HepG2 (cell line): Measurements from ENCODE around the gene EMILIN1. TPM values are rescaled to one million over a fixed set of nuclear protein-coding genes. Genes with fewer than 3 reads are reported as not detected.

ENCODE experiments used
- BCL6 ChIP-seq: IDR thresholded peaks from 2 replicates; pipeline ENCODE4 v1.6.1; 2016; ENCODE audit warnings: missing genetic modification reagents, missing compliant biosample characterization
- DNMT1 ChIP-seq: sonication (generic); formaldehyde crosslinking; IDR thresholded peaks from 2 replicates; pipeline ENCODE4 v1.5.1; 2020; ENCODE audit warnings: mild to moderate bottlenecking, missing genetic modification reagents
- EEA1 ChIP-seq: sonication (generic); formaldehyde crosslinking; IDR thresholded peaks from 2 replicates; pipeline ENCODE4 v1.5.1; 2020; ENCODE audit warnings: mild to moderate bottlenecking, missing genetic modification reagents, borderline replicate concordance
- SMARCE1 ChIP-seq: fragments of 450-650 bp; IDR thresholded peaks from 2 replicates; pipeline ENCODE4 v1.6.1; 2017; ENCODE audit warnings: borderline replicate concordance
- SPEN ChIP-seq: sonication (generic); formaldehyde crosslinking; IDR thresholded peaks from 2 replicates; pipeline ENCODE4 v1.5.1; 2020; ENCODE audit warnings: low read depth, mild to moderate bottlenecking, missing genetic modification reagents
- SRSF4 ChIP-seq: fragments of 200-400 bp; formaldehyde crosslinking; IDR thresholded peaks from one replicate; pipeline ENCODE4 v1.6.1; 2018; ENCODE audit warnings: mild to moderate bottlenecking, low read depth, low read length, moderate library complexity; ENCODE audit not compliant: poor library complexity, severe bottlenecking
- TAF15 ChIP-seq: fragments of 200-400 bp; formaldehyde crosslinking; IDR thresholded peaks from one replicate; pipeline ENCODE4 v1.6.1; 2018; ENCODE audit warnings: mild to moderate bottlenecking, low read depth, low read length; ENCODE audit not compliant: poor library complexity, severe bottlenecking
- TEAD2 ChIP-seq: sonication (generic); formaldehyde crosslinking; IDR thresholded peaks from 2 replicates; pipeline ENCODE4 v1.9.0; 2021; ENCODE audit warnings: missing genetic modification reagents
- ZNF17 ChIP-seq: sonication (generic); formaldehyde crosslinking; IDR thresholded peaks from 2 replicates; pipeline ENCODE4 v1.5.0; 2020; ENCODE audit warnings: mild to moderate bottlenecking, missing genetic modification reagents
- ZNF652 ChIP-seq: IDR thresholded peaks from 2 replicates; pipeline ENCODE4 v1.6.1; 2016; ENCODE audit warnings: low read depth, borderline replicate concordance
- polyA plus RNA-seq, 8 experiments: library from polyadenylated mRNA; depleted of rRNA in 3 of 8; stranded (reverse) in 7 of 8; unstranded in 1 of 8; fragments of >200 nt; fragmentation: Illumina TruSeq in 4 of 8; extraction: Trizol in 4 of 8; gene quantifications; 2 replicates each; pipeline versions ENCODE4 v1.2.1 to v1.2.3, GENCODE V29; 2011 to 2016; ENCODE audit warnings: low read depth in 4 of 8, missing spikeins in 1 of 8, mixed read lengths in 1 of 8; ENCODE audit not compliant: insufficient read depth in 1 of 8
- total RNA-seq, 5 experiments: library from RNA; depleted of rRNA; stranded (reverse); fragments of >200 nt; fragmentation: Illumina TruSeq; extraction: Trizol; gene quantifications; 2 replicates each; pipeline ENCODE4 v1.2.3, GENCODE V29; 2016; ENCODE audit warnings: low read depth in 1 of 5
- TF ChIP-seq, protein P1 (sequence below): sonication (generic); formaldehyde crosslinking; IDR thresholded peaks from 2 replicates; pipeline ENCODE4 v1.5.1; 2020; ENCODE audit warnings: missing genetic modification reagents, mild to moderate bottlenecking, borderline replicate concordance
- TF ChIP-seq, protein P2 (sequence below): sonication (generic); formaldehyde crosslinking; IDR thresholded peaks from 2 replicates; pipeline ENCODE4 v1.5.0; 2020; ENCODE audit warnings: missing genetic modification reagents, mild to moderate bottlenecking, borderline replicate concordance
- TF ChIP-seq, protein P3 (sequence below): sonication (generic); formaldehyde crosslinking; IDR thresholded peaks from 2 replicates; pipeline ENCODE4 v1.4.0; 2020; ENCODE audit warnings: missing genetic modification reagents
- TF ChIP-seq, protein P4 (sequence below): sonication (generic); formaldehyde crosslinking; conservative IDR thresholded peaks from 2 replicates; pipeline ENCODE4 v1.4.0; 2020; ENCODE audit warnings: missing genetic modification reagents
- TF ChIP-seq, protein P5 (sequence below): sonication (generic); formaldehyde crosslinking; IDR thresholded peaks from 2 replicates; pipeline ENCODE4 v1.4.0; 2020; ENCODE audit warnings: missing genetic modification reagents

Gene EMILIN1
- total and polyA plus RNA-seq, 2 of the 13 experiments (the other 11 are each of a cell fraction or from before 2014, with no cell fraction given), result 8.1 to 9.7 TPM

DNA sequence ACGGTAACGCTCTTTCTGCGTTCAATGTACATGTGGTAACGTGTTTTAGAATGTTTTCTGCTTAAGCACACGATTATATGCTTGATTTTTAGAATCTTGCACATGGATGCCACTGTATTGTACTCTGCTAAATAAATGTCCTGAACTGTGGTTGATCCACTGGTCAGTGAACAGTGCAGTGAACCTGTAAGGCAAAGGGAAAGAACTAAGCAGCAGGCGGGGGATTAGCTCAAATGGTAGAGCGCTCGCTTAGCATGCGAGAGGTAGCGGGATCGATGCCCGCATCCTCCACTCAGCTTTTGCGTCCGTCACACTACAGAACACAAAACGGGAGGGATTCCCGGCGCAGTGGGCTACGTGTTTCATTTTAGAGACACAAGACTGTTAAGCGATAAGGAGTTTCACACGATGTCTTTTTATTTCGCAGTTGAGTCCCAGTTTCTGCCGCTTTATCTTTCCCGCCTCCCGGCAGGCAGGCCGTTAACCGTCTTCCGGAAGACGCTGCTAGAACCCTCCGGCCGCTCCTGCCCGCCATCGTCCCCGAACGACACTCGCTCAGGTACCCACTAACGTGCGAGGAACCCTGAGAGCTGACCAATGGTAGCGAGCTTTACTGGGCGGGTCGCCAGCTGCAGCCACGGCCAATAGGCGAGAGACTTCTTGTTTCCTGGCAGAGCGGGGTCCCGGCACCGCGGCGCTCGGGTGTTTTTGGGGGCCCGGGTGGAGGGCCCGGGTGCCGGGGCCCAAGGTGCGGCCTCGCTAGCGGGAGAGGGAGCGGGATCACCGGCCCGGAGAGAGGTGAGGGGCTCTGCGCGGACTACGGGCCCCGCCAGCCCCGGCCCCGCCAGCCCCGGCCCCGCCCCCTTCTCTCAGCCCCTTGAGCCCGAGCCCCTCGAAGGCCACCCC is 27.2 kb upstream of the EMILIN1 start, which contains the start of gene AGBL5 (continued):
- peak; percentile 83; the same call in 1 of the 2 replicates for TF ChIP-seq ZNF17 (CRISPR knock-in tag)
- 0 out of 2 replicates have a peak, but pooled peaks have one; percentile 35 for TF ChIP-seq ZNF652
- no peak; the same call in 1 of the 2 replicates for TF ChIP-seq EEA1 (CRISPR knock-in tag)
- TF ChIP-seq BCL6 (CRISPR knock-in tag), result peak; percentile 32
- no peak for TF ChIP-seq SRSF4
- TF ChIP-seq, protein P1, sequence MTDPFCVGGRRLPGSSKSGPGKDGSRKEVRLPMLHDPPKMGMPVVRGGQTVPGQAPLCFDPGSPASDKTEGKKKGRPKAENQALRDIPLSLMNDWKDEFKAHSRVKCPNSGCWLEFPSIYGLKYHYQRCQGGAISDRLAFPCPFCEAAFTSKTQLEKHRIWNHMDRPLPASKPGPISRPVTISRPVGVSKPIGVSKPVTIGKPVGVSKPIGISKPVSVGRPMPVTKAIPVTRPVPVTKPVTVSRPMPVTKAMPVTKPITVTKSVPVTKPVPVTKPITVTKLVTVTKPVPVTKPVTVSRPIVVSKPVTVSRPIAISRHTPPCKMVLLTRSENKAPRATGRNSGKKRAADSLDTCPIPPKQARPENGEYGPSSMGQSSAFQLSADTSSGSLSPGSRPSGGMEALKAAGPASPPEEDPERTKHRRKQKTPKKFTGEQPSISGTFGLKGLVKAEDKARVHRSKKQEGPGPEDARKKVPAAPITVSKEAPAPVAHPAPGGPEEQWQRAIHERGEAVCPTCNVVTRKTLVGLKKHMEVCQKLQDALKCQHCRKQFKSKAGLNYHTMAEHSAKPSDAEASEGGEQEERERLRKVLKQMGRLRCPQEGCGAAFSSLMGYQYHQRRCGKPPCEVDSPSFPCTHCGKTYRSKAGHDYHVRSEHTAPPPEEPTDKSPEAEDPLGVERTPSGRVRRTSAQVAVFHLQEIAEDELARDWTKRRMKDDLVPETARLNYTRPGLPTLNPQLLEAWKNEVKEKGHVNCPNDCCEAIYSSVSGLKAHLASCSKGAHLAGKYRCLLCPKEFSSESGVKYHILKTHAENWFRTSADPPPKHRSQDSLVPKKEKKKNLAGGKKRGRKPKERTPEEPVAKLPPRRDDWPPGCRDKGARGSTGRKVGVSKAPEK, result no peak
- TF ChIP-seq, protein P2, sequence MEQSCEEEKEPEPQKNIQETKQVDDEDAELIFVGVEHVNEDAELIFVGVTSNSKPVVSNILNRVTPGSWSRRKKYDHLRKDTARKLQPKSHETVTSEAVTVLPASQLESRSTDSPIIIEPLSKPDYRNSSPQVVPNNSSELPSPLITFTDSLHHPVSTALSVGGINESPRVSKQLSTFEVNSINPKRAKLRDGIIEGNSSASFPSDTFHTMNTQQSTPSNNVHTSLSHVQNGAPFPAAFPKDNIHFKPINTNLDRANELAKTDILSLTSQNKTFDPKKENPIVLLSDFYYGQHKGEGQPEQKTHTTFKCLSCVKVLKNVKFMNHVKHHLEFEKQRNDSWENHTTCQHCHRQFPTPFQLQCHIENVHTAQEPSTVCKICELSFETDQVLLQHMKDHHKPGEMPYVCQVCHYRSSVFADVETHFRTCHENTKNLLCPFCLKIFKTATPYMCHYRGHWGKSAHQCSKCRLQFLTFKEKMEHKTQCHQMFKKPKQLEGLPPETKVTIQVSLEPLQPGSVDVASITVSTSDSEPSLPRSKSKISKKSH (CRISPR knock-in tag), result peak; percentile 99
- TF ChIP-seq, protein P3, sequence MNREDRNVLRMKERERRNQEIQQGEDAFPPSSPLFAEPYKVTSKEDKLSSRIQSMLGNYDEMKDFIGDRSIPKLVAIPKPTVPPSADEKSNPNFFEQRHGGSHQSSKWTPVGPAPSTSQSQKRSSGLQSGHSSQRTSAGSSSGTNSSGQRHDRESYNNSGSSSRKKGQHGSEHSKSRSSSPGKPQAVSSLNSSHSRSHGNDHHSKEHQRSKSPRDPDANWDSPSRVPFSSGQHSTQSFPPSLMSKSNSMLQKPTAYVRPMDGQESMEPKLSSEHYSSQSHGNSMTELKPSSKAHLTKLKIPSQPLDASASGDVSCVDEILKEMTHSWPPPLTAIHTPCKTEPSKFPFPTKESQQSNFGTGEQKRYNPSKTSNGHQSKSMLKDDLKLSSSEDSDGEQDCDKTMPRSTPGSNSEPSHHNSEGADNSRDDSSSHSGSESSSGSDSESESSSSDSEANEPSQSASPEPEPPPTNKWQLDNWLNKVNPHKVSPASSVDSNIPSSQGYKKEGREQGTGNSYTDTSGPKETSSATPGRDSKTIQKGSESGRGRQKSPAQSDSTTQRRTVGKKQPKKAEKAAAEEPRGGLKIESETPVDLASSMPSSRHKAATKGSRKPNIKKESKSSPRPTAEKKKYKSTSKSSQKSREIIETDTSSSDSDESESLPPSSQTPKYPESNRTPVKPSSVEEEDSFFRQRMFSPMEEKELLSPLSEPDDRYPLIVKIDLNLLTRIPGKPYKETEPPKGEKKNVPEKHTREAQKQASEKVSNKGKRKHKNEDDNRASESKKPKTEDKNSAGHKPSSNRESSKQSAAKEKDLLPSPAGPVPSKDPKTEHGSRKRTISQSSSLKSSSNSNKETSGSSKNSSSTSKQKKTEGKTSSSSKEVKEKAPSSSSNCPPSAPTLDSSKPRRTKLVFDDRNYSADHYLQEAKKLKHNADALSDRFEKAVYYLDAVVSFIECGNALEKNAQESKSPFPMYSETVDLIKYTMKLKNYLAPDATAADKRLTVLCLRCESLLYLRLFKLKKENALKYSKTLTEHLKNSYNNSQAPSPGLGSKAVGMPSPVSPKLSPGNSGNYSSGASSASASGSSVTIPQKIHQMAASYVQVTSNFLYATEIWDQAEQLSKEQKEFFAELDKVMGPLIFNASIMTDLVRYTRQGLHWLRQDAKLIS, result peak; percentile 70; the same call in 1 of the 2 replicates
- no peak for TF ChIP-seq TAF15
- 0 out of 2 replicates have a peak, but pooled peaks have one; percentile 23 for TF ChIP-seq TEAD2
- TF ChIP-seq, protein P4, sequence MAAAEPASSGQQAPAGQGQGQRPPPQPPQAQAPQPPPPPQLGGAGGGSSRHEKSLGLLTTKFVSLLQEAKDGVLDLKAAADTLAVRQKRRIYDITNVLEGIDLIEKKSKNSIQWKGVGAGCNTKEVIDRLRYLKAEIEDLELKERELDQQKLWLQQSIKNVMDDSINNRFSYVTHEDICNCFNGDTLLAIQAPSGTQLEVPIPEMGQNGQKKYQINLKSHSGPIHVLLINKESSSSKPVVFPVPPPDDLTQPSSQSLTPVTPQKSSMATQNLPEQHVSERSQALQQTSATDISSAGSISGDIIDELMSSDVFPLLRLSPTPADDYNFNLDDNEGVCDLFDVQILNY (CRISPR knock-in tag), result peak; percentile 52; the same call in 1 of the 2 replicates
- TF ChIP-seq, protein P5, sequence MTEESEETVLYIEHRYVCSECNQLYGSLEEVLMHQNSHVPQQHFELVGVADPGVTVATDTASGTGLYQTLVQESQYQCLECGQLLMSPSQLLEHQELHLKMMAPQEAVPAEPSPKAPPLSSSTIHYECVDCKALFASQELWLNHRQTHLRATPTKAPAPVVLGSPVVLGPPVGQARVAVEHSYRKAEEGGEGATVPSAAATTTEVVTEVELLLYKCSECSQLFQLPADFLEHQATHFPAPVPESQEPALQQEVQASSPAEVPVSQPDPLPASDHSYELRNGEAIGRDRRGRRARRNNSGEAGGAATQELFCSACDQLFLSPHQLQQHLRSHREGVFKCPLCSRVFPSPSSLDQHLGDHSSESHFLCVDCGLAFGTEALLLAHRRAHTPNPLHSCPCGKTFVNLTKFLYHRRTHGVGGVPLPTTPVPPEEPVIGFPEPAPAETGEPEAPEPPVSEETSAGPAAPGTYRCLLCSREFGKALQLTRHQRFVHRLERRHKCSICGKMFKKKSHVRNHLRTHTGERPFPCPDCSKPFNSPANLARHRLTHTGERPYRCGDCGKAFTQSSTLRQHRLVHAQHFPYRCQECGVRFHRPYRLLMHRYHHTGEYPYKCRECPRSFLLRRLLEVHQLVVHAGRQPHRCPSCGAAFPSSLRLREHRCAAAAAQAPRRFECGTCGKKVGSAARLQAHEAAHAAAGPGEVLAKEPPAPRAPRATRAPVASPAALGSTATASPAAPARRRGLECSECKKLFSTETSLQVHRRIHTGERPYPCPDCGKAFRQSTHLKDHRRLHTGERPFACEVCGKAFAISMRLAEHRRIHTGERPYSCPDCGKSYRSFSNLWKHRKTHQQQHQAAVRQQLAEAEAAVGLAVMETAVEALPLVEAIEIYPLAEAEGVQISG (CRISPR knock-in tag), result peak; percentile 94
- TF ChIP-seq DNMT1 (CRISPR knock-in tag), result no peak
- TF ChIP-seq SMARCE1, result no peak
- TF ChIP-seq SPEN (CRISPR knock-in tag), result peak; percentile 77
